IMR-90 (cell line): Measurements from ENCODE around the gene KIDINS220. TPM values are rescaled to one million over a fixed set of nuclear protein-coding genes. Genes with fewer than 3 reads are reported as not detected.

ENCODE experiments used
- ATAC-seq: fragments of 200-7000 bp; cut with Tn5 transposase; 2 replicates; pipeline ENCODE4 v1.9.1; 2020; ENCODE audit warnings: low read depth, mild to moderate bottlenecking, moderate library complexity
- BruUV-seq: library from RNA; stranded (reverse); fragments of 400-500 nt; replicated peaks from 2 replicates; lab custom pipeline; 2021; lab: Mats Ljungman, UMichigan
- CTCF ChIA-PET: fragments of 300-600 bp; formaldehyde crosslinking; extraction: SDS; loops from one replicate; lab custom pipeline; 2021; ENCODE audit warnings: antibody characterized with exemption; lab: Yijun Ruan, JAX
- POLR2A ChIA-PET: fragments of 300-600 bp; sonication (Branson Sonifier 250); formaldehyde crosslinking; loops from one replicate; lab custom pipeline; 2022; ENCODE audit warnings: antibody characterized with exemption; ENCODE audit not compliant: unreplicated experiment; lab: Charles Lee
- DNase-seq: peaks from one replicate; pipeline ENCODE4 v3.0.0; 2013
- H2AFZ ChIP-seq: replicated peaks from 2 replicates; pipeline ENCODE3; 2013; ENCODE audit warnings: low read length, mild to moderate bottlenecking; ENCODE audit not compliant: poor library complexity
- H2AK5ac ChIP-seq: 2 replicates; pipeline ENCODE4 v1.6.1; 2013; ENCODE audit warnings: low read depth, low read length, inconsistent platforms
- H2AK9ac ChIP-seq: replicated peaks from 2 replicates; pipeline ENCODE3; 2013; ENCODE audit warnings: mild to moderate bottlenecking, low read depth, low read length, moderate library complexity; ENCODE audit not compliant: poor library complexity
- H2BK120ac ChIP-seq: 2 replicates; pipeline ENCODE4 v1.6.1; 2013; ENCODE audit warnings: low read depth, low read length, inconsistent platforms
- H2BK15ac ChIP-seq: 3 replicates; pipeline ENCODE4 v1.6.1; 2013; ENCODE audit warnings: low read depth, low read length, inconsistent platforms
- H2BK20ac ChIP-seq: 2 replicates; pipeline ENCODE4 v1.6.1; 2013; ENCODE audit warnings: low read depth, mild to moderate bottlenecking, inconsistent platforms, low read length, moderate library complexity
- H2BK5ac ChIP-seq: 2 replicates; pipeline ENCODE4 v1.6.1; 2013; ENCODE audit warnings: mild to moderate bottlenecking, low read depth, low read length, inconsistent platforms; ENCODE audit not compliant: poor library complexity, severe bottlenecking
- H3K14ac ChIP-seq: replicated peaks from 2 replicates; pipeline ENCODE4 v1.6.1; 2013; ENCODE audit warnings: low read depth, low read length, inconsistent platforms
- H3K18ac ChIP-seq: 2 replicates; pipeline ENCODE4 v1.6.1; 2013; ENCODE audit warnings: low read depth, low read length, control low read depth
- H3K23ac ChIP-seq: 2 replicates; pipeline ENCODE4 v1.6.1; 2013; ENCODE audit warnings: low read depth, low read length, inconsistent platforms
- H3K27ac ChIP-seq: 2 replicates; pipeline ENCODE4 v1.5.1; 2013; ENCODE audit warnings: mild to moderate bottlenecking, control low read depth, low read length; ENCODE audit not compliant: insufficient read depth
- H3K27me3 ChIP-seq: 2 replicates; pipeline ENCODE4 v1.6.1; 2013; ENCODE audit warnings: low read length; ENCODE audit not compliant: control insufficient read depth, insufficient read depth
- H3K36me3 ChIP-seq: 2 replicates; pipeline ENCODE4 v1.6.1; 2013; ENCODE audit warnings: low read length, mixed read lengths; ENCODE audit not compliant: control insufficient read depth, insufficient read depth
- H3K4ac ChIP-seq: 2 replicates; pipeline ENCODE4 v1.6.1; 2013; ENCODE audit warnings: low read depth, low read length, inconsistent platforms
- H3K4me1 ChIP-seq: 2 replicates; pipeline ENCODE4 v1.6.1; 2013; ENCODE audit warnings: low read length, mixed read lengths; ENCODE audit not compliant: control insufficient read depth, insufficient read depth
- H3K4me2 ChIP-seq: 2 replicates; pipeline ENCODE4 v1.6.1; 2013; ENCODE audit warnings: low read depth, mild to moderate bottlenecking, control low read depth, low read length, moderate library complexity
- H3K4me3 ChIP-seq: 2 replicates; pipeline ENCODE4 v1.5.1; 2013; ENCODE audit warnings: low read depth, mild to moderate bottlenecking, control low read depth, low read length, moderate library complexity; ENCODE audit not compliant: insufficient read depth
- H3K56ac ChIP-seq: 2 replicates; pipeline ENCODE4 v1.6.1; 2013; ENCODE audit warnings: low read length, inconsistent platforms; ENCODE audit not compliant: insufficient read depth; ENCODE audit errors: extremely low read depth
- H3K79me1 ChIP-seq, 2 experiments: 2 replicates each; pipeline ENCODE4 v1.6.1; 2013; ENCODE audit warnings: low read length in 2 of 2, inconsistent platforms in 1 of 2, low read depth in 1 of 2
- H3K9ac ChIP-seq: 2 replicates; pipeline ENCODE4 v1.6.1; 2013; ENCODE audit warnings: low read depth, low read length, control low read depth
- H3K9me1 ChIP-seq: 2 replicates; pipeline ENCODE4 v1.6.1; 2013; ENCODE audit warnings: low read length, inconsistent platforms; ENCODE audit not compliant: insufficient read depth
- H3K9me3 ChIP-seq: 2 replicates; pipeline ENCODE4 v1.6.1; 2013; ENCODE audit warnings: low read length; ENCODE audit not compliant: control insufficient read depth, insufficient read depth
- H4K20me1 ChIP-seq: 2 replicates; pipeline ENCODE4 v1.6.1; 2013; ENCODE audit warnings: low read length, inconsistent platforms; ENCODE audit not compliant: insufficient read depth
- H4K5ac ChIP-seq: 2 replicates; pipeline ENCODE4 v1.6.1; 2013; ENCODE audit warnings: mild to moderate bottlenecking, low read depth, low read length, control low read depth
- H4K8ac ChIP-seq, 2 experiments: 2 replicates each; pipeline ENCODE4 v1.6.1; 2013; ENCODE audit warnings: low read depth in 2 of 2, low read length in 2 of 2, control low read depth in 1 of 2, inconsistent platforms in 1 of 2
- H4K91ac ChIP-seq: 2 replicates; pipeline ENCODE4 v1.6.1; 2013; ENCODE audit warnings: low read depth, low read length, inconsistent platforms; ENCODE audit not compliant: insufficient read depth
- CEBPB ChIP-seq: IDR thresholded peaks from 2 replicates; pipeline ENCODE4 v1.6.1; 2012; ENCODE audit warnings: low read depth, low read length, improper control_type of control experiment
- CHD1 ChIP-seq: IDR thresholded peaks from 2 replicates; pipeline ENCODE4 v1.6.1; 2012; ENCODE audit warnings: low read depth, low read length, improper control_type of control experiment
- FOS ChIP-seq: fragments of 150-350 bp; IDR thresholded peaks from 2 replicates; pipeline ENCODE4 v1.6.1; 2016; ENCODE audit warnings: low read depth, low read length
- RAD21 ChIP-seq: IDR thresholded peaks from 2 replicates; pipeline ENCODE4 v1.6.1; 2012; ENCODE audit warnings: low read length, improper control_type of control experiment
- RFX5 ChIP-seq: IDR thresholded peaks from 2 replicates; pipeline ENCODE4 v1.8.0; 2012; ENCODE audit warnings: low read depth, mild to moderate bottlenecking, low read length, moderate library complexity
- SMC3 ChIP-seq: fragments of 150-350 bp; IDR thresholded peaks from 2 replicates; pipeline ENCODE4 v1.6.1; 2016; ENCODE audit warnings: low read depth, mild to moderate bottlenecking, antibody characterized with exemption, low read length, moderate library complexity
- WGBS, 2 experiments: methylation state at CpG; one replicate each; pipeline versions ENCODE4 v1.1.5 to v1.1.7; 2013; ENCODE audit warnings: missing lambda C conversion rate in 2 of 2; ENCODE audit not compliant: insufficient read length in 1 of 2; ENCODE audit errors: extremely low coverage in 2 of 2; 5-methylcytosine and 5-hydroxymethylcytosine counted together
- dilution Hi-C: fragments of 300-500 bp; cut with HindIII; formaldehyde crosslinking; loops from one replicate; pipeline ENCODE4 v1.14.3; 2018; ENCODE audit warnings: low sequenced_read_pairs; ENCODE audit not compliant: unreplicated experiment
- in situ Hi-C: fragments of 300-500 bp; cut with MboI; formaldehyde crosslinking; loops from 3 replicates; pipeline ENCODE4 v1.14.3; 2019; ENCODE audit warnings: low sequenced_read_pairs, inconsistent platforms, mixed read lengths
- intact Hi-C: fragments of 100-400 bp; cut with micrococcal nuclease; formaldehyde crosslinking; loops from 2 replicates; pipeline ENCODE4 v1.10.0; 2022
- polyA plus RNA-seq, 3 experiments: library from polyadenylated mRNA; depleted of rRNA; stranded (reverse); fragments of >200 nt; gene quantifications; 2 replicates each; pipeline ENCODE4 v1.2.3, GENCODE V29; 2012; ENCODE audit warnings: low replicate concordance in 1 of 3
- total RNA-seq: library from RNA; depleted of rRNA; stranded (reverse); fragments of >200 nt; gene quantifications from 2 replicates; pipeline ENCODE4 v1.2.3, GENCODE V29; 2012

KIDINS220 gene
- total and polyA plus RNA-seq, 2 of the 4 experiments (the other 2 are of a cell fraction): 23.1 to 63.4 TPM

DNA sequence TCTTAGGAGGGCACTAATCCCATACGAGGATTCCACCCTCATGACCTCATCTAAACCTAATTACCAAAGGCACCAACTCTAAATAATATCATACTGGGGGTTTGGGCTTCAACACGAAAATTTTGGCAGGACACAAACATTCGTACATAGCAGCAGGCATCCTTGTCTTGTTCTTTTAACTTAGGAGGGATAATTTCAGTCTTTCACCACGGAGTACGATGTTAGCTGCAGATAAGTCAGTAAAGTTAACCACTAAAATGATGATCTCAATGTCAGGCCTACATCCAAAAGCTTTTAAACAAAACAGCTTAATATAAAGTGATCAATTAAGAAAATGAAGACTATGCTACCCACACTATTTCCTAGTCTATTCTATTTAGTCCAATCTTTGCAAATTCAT, 80.7 kb downstream of the KIDINS220 start:
- H3K14ac ChIP-seq: no peak overlapping the region
- ATAC-seq (no peak), DNase-seq (no peak)
- no peak overlapping the region for H2AK5ac ChIP-seq
- no peak overlapping the region for H3K23ac ChIP-seq
- H3K9me3 ChIP-seq: peaks cover 6% of the 10 kb centered on the region
- no peaks in the 10 kb centered on the region for H3K9me1 ChIP-seq
- no peak overlapping the region for H3K56ac ChIP-seq
- dilution Hi-C loops: no loop called here
- TF ChIP-seq RFX5 (no peak), FOS (no peak), CEBPB (no peak), CHD1 (no peak), SMC3 (no peak), RAD21 (no peak)
- in situ Hi-C loops: loop anchor here (10.0 to 25.0 kb wide), 2 partner anchors 1332 to 1544 kb away; no protein-coding TSS in a partner anchor
- no peak overlapping the region for H2AFZ ChIP-seq
- POLR2A ChIA-PET: no interaction called here
- CTCF ChIA-PET: no interaction called here
- H2BK15ac ChIP-seq: no peak overlapping the region
- H3K9ac ChIP-seq: no peak overlapping the region
- H2BK20ac ChIP-seq: no peak overlapping the region
- H2AK9ac ChIP-seq: no peak overlapping the region
- peaks cover 2 to 7% of the 10 kb centered on the region in 2 experiments; a peak in 3 of 4 replicates for H3K79me1 ChIP-seq
- BruUV-seq: no TSS peak
- no peak overlapping the region for H3K4me3 ChIP-seq
- no peak overlapping the region for H2BK120ac ChIP-seq
- no peak overlapping the region for H2BK5ac ChIP-seq
- no peak overlapping the region for H4K5ac ChIP-seq
- no peak overlapping the region for H3K4ac ChIP-seq
- no peaks in the 10 kb centered on the region for H3K27me3 ChIP-seq
- H3K27ac ChIP-seq: no peak overlapping the region
- intact Hi-C loops: no loop called here
- H4K20me1 ChIP-seq: no peaks in the 10 kb centered on the region
- H4K91ac ChIP-seq: no peak overlapping the region
- no CpG with 5 or more reads among the region's 5 CpGs for WGBS, 2 experiments
- no peak overlapping the region for H4K8ac ChIP-seq
- peaks cover 8% of the 10 kb centered on the region for H3K36me3 ChIP-seq
- H3K4me1 ChIP-seq: no peaks in the 10 kb centered on the region
- no peak overlapping the region for H3K4me2 ChIP-seq
- H3K18ac ChIP-seq: no peak overlapping the region
